ENCODE data around the gene SAMD11.

Gene SAMD11

GRCh38 chr1:980602-981395, 57.1 kb downstream of the SAMD11 start:
- TF ChIP-seq, protein P1, sequence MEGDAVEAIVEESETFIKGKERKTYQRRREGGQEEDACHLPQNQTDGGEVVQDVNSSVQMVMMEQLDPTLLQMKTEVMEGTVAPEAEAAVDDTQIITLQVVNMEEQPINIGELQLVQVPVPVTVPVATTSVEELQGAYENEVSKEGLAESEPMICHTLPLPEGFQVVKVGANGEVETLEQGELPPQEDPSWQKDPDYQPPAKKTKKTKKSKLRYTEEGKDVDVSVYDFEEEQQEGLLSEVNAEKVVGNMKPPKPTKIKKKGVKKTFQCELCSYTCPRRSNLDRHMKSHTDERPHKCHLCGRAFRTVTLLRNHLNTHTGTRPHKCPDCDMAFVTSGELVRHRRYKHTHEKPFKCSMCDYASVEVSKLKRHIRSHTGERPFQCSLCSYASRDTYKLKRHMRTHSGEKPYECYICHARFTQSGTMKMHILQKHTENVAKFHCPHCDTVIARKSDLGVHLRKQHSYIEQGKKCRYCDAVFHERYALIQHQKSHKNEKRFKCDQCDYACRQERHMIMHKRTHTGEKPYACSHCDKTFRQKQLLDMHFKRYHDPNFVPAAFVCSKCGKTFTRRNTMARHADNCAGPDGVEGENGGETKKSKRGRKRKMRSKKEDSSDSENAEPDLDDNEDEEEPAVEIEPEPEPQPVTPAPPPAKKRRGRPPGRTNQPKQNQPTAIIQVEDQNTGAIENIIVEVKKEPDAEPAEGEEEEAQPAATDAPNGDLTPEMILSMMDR (conservative IDR thresholded peaks at IDR 0.05; ENCODE audit: low read length): no peak
- no peak for TF ChIP-seq EZH2phosphoT487 (IDR thresholded peaks at IDR 0.05; ENCODE audit: borderline replicate concordance)
- Histone ChIP-seq H3K9me2 (replicated peaks; ENCODE audit: low read depth, low read length) (no peaks in the 10 kb centered on the region), H3K27me3 (ENCODE audit: insufficient read depth, low read length, poor library complexity, severe bottlenecking) (no peaks in the 10 kb centered on the region), H4K20me1 (ENCODE audit: insufficient read depth, low read length, poor library complexity, severe bottlenecking) (no peaks in the 10 kb centered on the region), H3F3A (ENCODE audit: low read depth) (no peaks in the 10 kb centered on the region), H3K79me2 (ENCODE audit: insufficient read depth, low read length) (no peaks in the 10 kb centered on the region), H3K4me3 (ENCODE audit: low read length, poor library complexity, severe bottlenecking) (no peak overlapping the region), H3K9ac (ENCODE audit: low read depth, low read length, poor library complexity, severe bottlenecking) (no peak overlapping the region), H3K4me2 (ENCODE audit: low read depth, low read length, poor library complexity, severe bottlenecking) (no peak overlapping the region), H2AFZ (ENCODE audit: low read length) (no peak overlapping the region), H3K36me3 (ENCODE audit: insufficient read depth, low read length) (no peaks in the 10 kb centered on the region), H3K9me3 (ENCODE audit: insufficient read depth, low read depth, low read length) (no peaks in the 10 kb centered on the region), H3K4me1 (ENCODE audit: insufficient read depth, low read length, poor library complexity, severe bottlenecking) (peaks cover 2% of the 10 kb centered on the region)

DNA sequence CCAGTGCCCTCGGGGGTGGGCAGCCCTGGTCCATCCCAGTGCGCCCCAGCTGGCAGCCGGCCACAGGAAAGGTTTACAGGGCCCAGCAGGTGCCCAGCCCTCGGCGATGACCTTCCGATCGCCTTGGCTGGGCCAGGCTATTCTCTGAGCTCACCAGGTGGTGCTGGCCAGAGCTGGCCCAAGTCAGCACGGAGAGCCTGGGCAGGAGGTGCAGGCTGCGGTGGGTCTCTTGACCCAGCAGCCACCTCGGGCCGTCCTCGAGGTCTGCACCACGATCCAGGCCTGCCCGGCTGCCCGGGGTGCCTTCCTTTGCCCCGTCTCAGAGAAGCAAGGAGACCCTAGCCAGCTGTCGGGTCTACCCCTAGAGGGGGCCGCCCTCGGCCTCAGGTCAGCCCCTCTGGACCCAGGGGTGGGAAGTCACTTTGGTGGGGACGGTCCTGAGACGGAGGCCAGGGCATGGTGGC, 57.8 kb downstream of the SAMD11 start:
- Histone ChIP-seq H3K4me2 (ENCODE audit: low read depth, low read length, poor library complexity, severe bottlenecking) (no peak overlapping the region), H3K27me3 (ENCODE audit: insufficient read depth, low read length, poor library complexity, severe bottlenecking) (no peaks in the 10 kb centered on the region), H4K20me1 (ENCODE audit: insufficient read depth, low read length, poor library complexity, severe bottlenecking) (no peaks in the 10 kb centered on the region), H3K79me2 (ENCODE audit: insufficient read depth, low read length) (no peaks in the 10 kb centered on the region), H3K36me3 (ENCODE audit: insufficient read depth, low read length) (no peaks in the 10 kb centered on the region), H3K9me2 (replicated peaks; ENCODE audit: low read depth, low read length) (no peaks in the 10 kb centered on the region), H3K9me3 (ENCODE audit: insufficient read depth, low read depth, low read length) (no peaks in the 10 kb centered on the region), H3K4me1 (ENCODE audit: insufficient read depth, low read length, poor library complexity, severe bottlenecking) (no peaks in the 10 kb centered on the region), H3K4me3 (ENCODE audit: low read length, poor library complexity, severe bottlenecking) (no peak overlapping the region), H3F3A (ENCODE audit: low read depth) (no peaks in the 10 kb centered on the region), H2AFZ (ENCODE audit: low read length) (no peak overlapping the region), H3K9ac (ENCODE audit: low read depth, low read length, poor library complexity, severe bottlenecking) (no peak overlapping the region)
- TF ChIP-seq EZH2phosphoT487 (IDR thresholded peaks at IDR 0.05; ENCODE audit: borderline replicate concordance): no peak

- Histone ChIP-seq H3K36me3 (ENCODE audit: insufficient read depth, low read length) (no peaks in the 10 kb centered on the region), H2AFZ (ENCODE audit: low read length) (no peak within 1 kb of the TSS), H3K4me3 (ENCODE audit: low read length, poor library complexity, severe bottlenecking) (no peak within 1 kb of the TSS), H3K9me3 (ENCODE audit: insufficient read depth, low read depth, low read length) (no peaks in the 10 kb centered on the region), H3K79me2 (ENCODE audit: insufficient read depth, low read length) (no peaks in the 10 kb centered on the region), H3K27me3 (ENCODE audit: insufficient read depth, low read length, poor library complexity, severe bottlenecking) (no peaks in the 10 kb centered on the region), H3K9ac (ENCODE audit: low read depth, low read length, poor library complexity, severe bottlenecking) (no peak within 1 kb of the TSS), H3K9me2 (replicated peaks; ENCODE audit: low read depth, low read length) (no peaks in the 10 kb centered on the region), H3F3A (ENCODE audit: low read depth) (no peaks in the 10 kb centered on the region), H3K4me2 (ENCODE audit: low read depth, low read length, poor library complexity, severe bottlenecking) (no peak within 1 kb of the TSS), H4K20me1 (ENCODE audit: insufficient read depth, low read length, poor library complexity, severe bottlenecking) (no peaks in the 10 kb centered on the region), H3K4me1 (ENCODE audit: insufficient read depth, low read length, poor library complexity, severe bottlenecking) (no peaks in the 10 kb centered on the region)
- TF ChIP-seq, protein P1 (conservative IDR thresholded peaks at IDR 0.05; ENCODE audit: low read length): no peak
- TF ChIP-seq EZH2phosphoT487 (IDR thresholded peaks at IDR 0.05; ENCODE audit: borderline replicate concordance): no peak
These were observed 58.3 kb downstream of the SAMD11 start, which contains the start of gene PERM1 for GRCh38 chr1:981955-982558. PERM1 (minus strand) TSS chr1:982093; CDS start chr1:981029, 1,064 bp downstream.
